GM23338 (cell line): ENCODE measurements around the gene TEX51. TPM values are rescaled to one million over a fixed set of nuclear protein-coding genes. Genes with fewer than 3 reads are reported as not detected.
A peak's percentile ranks its signal among the peaks of the same experiment; 100 is the strongest.

Experiments
- ATAC-seq: fragments of 200-7000 bp; cut with Tn5 transposase; 3 replicates; pipeline ENCODE4 v1.9.1; 2020
- DNase-seq: peaks from one replicate; pipeline ENCODE4 v3.0.0-alpha.2; 2015; ENCODE audit warnings: low spot score
- H2AFZ ChIP-seq: fragments of 200-600 bp; sonication (generic); 2 replicates; pipeline ENCODE4 v1.8.0; 2016; ENCODE audit warnings: antibody characterized with exemption, mild to moderate bottlenecking, moderate library complexity
- H3F3A ChIP-seq: fragments of 200-600 bp; sonication (generic); replicated peaks from 2 replicates; pipeline ENCODE4 v1.8.0; 2017; ENCODE audit warnings: antibody characterized with exemption, mixed run types, low read depth
- H3K27ac ChIP-seq: fragments of 200-600 bp; sonication (generic); 2 replicates; pipeline ENCODE4 v1.6.1; 2016; ENCODE audit warnings: low read depth
- H3K27me3 ChIP-seq: fragments of 200-600 bp; sonication (generic); 2 replicates; pipeline ENCODE4 v1.8.0; 2016; ENCODE audit warnings: mild to moderate bottlenecking, mixed run types, moderate library complexity; ENCODE audit not compliant: insufficient read depth
- H3K36me3 ChIP-seq: fragments of 200-600 bp; sonication (generic); 2 replicates; pipeline ENCODE4 v1.8.0; 2016; ENCODE audit warnings: mild to moderate bottlenecking; ENCODE audit not compliant: insufficient read depth
- H3K4me1 ChIP-seq: fragments of 200-600 bp; sonication (generic); 2 replicates; pipeline ENCODE4 v1.8.0; 2016; ENCODE audit warnings: mild to moderate bottlenecking, moderate library complexity; ENCODE audit not compliant: insufficient read depth
- H3K4me2 ChIP-seq: fragments of 200-600 bp; sonication (generic); 2 replicates; pipeline ENCODE4 v1.7.1; 2017; ENCODE audit warnings: mixed run types
- H3K4me3 ChIP-seq: fragments of 200-600 bp; sonication (generic); 2 replicates; pipeline ENCODE4 v1.6.1; 2016; ENCODE audit warnings: mixed run types
- H3K79me2 ChIP-seq: fragments of 200-600 bp; sonication (generic); replicated peaks from 2 replicates; pipeline ENCODE4 v1.8.0; 2017; ENCODE audit warnings: mild to moderate bottlenecking; ENCODE audit not compliant: insufficient read depth
- H3K9me2 ChIP-seq: fragments of 200-600 bp; sonication (generic); 2 replicates; pipeline ENCODE4 v1.8.0; 2017; ENCODE audit not compliant: insufficient read depth
- H4K20me1 ChIP-seq: fragments of 200-600 bp; sonication (generic); replicated peaks from 2 replicates; pipeline ENCODE4 v1.8.0; 2017; ENCODE audit warnings: mild to moderate bottlenecking; ENCODE audit not compliant: insufficient read depth
- H3K27ac Mint-ChIP-seq: 2 replicates; pipeline ENCODE4 v1.8.0; 2020; ENCODE audit warnings: inconsistent platforms, mild to moderate bottlenecking, moderate library complexity, mixed read lengths
- H3K27me3 Mint-ChIP-seq: 3 replicates; pipeline ENCODE4 v1.8.0; 2022; ENCODE audit warnings: low read depth, mild to moderate bottlenecking, moderate library complexity, mixed read lengths, inconsistent platforms; ENCODE audit not compliant: insufficient read depth, poor library complexity
- H3K36me3 Mint-ChIP-seq: 3 replicates; pipeline ENCODE4 v1.8.0; 2021; ENCODE audit warnings: low read depth, mild to moderate bottlenecking, inconsistent platforms, moderate library complexity, mixed read lengths
- H3K4me1 Mint-ChIP-seq: 3 replicates; pipeline ENCODE4 v1.8.0; 2020; ENCODE audit warnings: mild to moderate bottlenecking, inconsistent platforms, mixed read lengths
- H3K4me3 Mint-ChIP-seq: 3 replicates; pipeline ENCODE4 v1.8.0; 2021; ENCODE audit warnings: moderate library complexity, mild to moderate bottlenecking, inconsistent platforms, mixed read lengths
- H3K9me3 Mint-ChIP-seq: 3 replicates; pipeline ENCODE4 v1.8.0; 2020; ENCODE audit warnings: moderate library complexity, mild to moderate bottlenecking, inconsistent platforms, mixed read lengths
- CREB1 ChIP-seq: fragments of 250-450 bp; sonication (Bioruptor Pico); IDR thresholded peaks from 2 replicates; pipeline ENCODE4 v1.5.0; 2020; ENCODE audit warnings: low read depth, mild to moderate bottlenecking, moderate library complexity
- CTCF ChIP-seq, 2 experiments: fragments of 200-600 bp in 1 of 2; sonication (generic) in 1 of 2; conservative IDR thresholded peaks; 2 replicates each; pipeline versions ENCODE4 v1.5.1 to v1.6.1; 2016 to 2017; ENCODE audit warnings: antibody characterized with exemption in 2 of 2, low read depth in 2 of 2, mild to moderate bottlenecking in 2 of 2, moderate library complexity in 1 of 2
- EZH2 ChIP-seq: fragments of 200-600 bp; sonication (generic); IDR thresholded peaks from one replicate; pipeline ENCODE4 v1.8.0; 2017; ENCODE audit warnings: antibody characterized with exemption, mild to moderate bottlenecking, low read depth; ENCODE audit not compliant: unreplicated experiment
- EZH2phosphoT487 ChIP-seq: fragments of 200-600 bp; sonication (generic); IDR thresholded peaks from one replicate; pipeline ENCODE4 v1.8.1; 2018; ENCODE audit warnings: antibody characterized with exemption; ENCODE audit not compliant: unreplicated experiment
- JUNB ChIP-seq: IDR thresholded peaks from one replicate; pipeline ENCODE4 v1.6.1; 2016; ENCODE audit warnings: antibody characterized with exemption; ENCODE audit not compliant: unreplicated experiment
- POLR2AphosphoS5 ChIP-seq: IDR thresholded peaks from 2 replicates; pipeline ENCODE4 v1.6.1; 2016; ENCODE audit warnings: antibody characterized with exemption, low read depth
- REST ChIP-seq: IDR thresholded peaks from one replicate; pipeline ENCODE4 v1.6.1; 2018; ENCODE audit warnings: antibody characterized with exemption; ENCODE audit not compliant: unreplicated experiment
- ZNF331 ChIP-seq: fragments of 250-450 bp; sonication (Bioruptor Pico); IDR thresholded peaks from 2 replicates; pipeline ENCODE4 v1.5.0; 2020; ENCODE audit warnings: low read depth, mild to moderate bottlenecking, moderate library complexity
- polyA plus RNA-seq: library from polyadenylated mRNA; unstranded; fragments of >200 nt; fragmentation: Nextera tagmentation; extraction: Ambion mirVana; gene quantifications from 2 replicates; pipeline ENCODE4 v1.2.1, GENCODE V29; 2016
- total RNA-seq: library from RNA; depleted of rRNA; stranded (reverse); fragments of >200 nt; shearing (Covaris generic); gene quantifications from 2 replicates; pipeline ENCODE4 v1.2.3, GENCODE V29; 2014
- TF ChIP-seq, protein P1 (sequence below): fragments of 250-450 bp; sonication (Bioruptor Pico); IDR thresholded peaks from 2 replicates; pipeline ENCODE4 v1.5.0; 2020; ENCODE audit warnings: mild to moderate bottlenecking, moderate library complexity

Gene TEX51
- total and polyA plus RNA-seq, 2 experiments from 2014 or later = not detected

- Histone ChIP-seq H3K4me1 (no peaks in the 10 kb centered on the region), H3F3A (no peaks in the 10 kb centered on the region), H3K27ac (no peak overlapping the region), H4K20me1 (no peaks in the 10 kb centered on the region), H3K36me3 (no peaks in the 10 kb centered on the region), H3K79me2 (no peaks in the 10 kb centered on the region), H3K27me3 (no peaks in the 10 kb centered on the region), H3K9me2 (peaks cover 2% of the 10 kb centered on the region; the same call in 1 of the 2 replicates), H3K4me2 (no peak overlapping the region), H2AFZ (0 out of 2 replicates have a peak overlapping the region, but pooled peaks have one; percentile 69), H3K4me3 (no peak overlapping the region)
- TF ChIP-seq CTCF (conservative IDR thresholded peaks at IDR 0.05; ENCODE audit: low read depth in 2 of 2) (0 out of 4 replicates have a peak, but pooled peaks of 1 of the 2 experiments have one; percentile 9), JUNB (no peak)
- ATAC-seq = no peak; the same call in 2 of the 3 replicates
- Mint-ChIP-seq H3K27ac (no peak overlapping the region), H3K27me3 (peaks cover 10% of the 10 kb centered on the region), H3K4me3 (no peak overlapping the region), H3K4me1 (peaks cover 4% of the 10 kb centered on the region; the same call in 2 of the 3 replicates), H3K36me3 (no peaks in the 10 kb centered on the region; the same call in 2 of the 3 replicates), H3K9me3 (no peaks in the 10 kb centered on the region)
- DNase-seq = peak; percentile 13
Observed at GRCh38 chr2:126932966-126933710, 34.4 kb downstream of the TEX51 start.

GRCh38 chr2:126933711-126934091 lies 35.0 kb downstream of the TEX51 start:
- Histone ChIP-seq H3K4me3 (no peak overlapping the region), H3K79me2 (no peaks in the 10 kb centered on the region), H3K4me1 (no peaks in the 10 kb centered on the region), H3F3A (no peaks in the 10 kb centered on the region), H3K27ac (no peak overlapping the region), H2AFZ (no peak overlapping the region), H3K4me2 (no peak overlapping the region), H3K36me3 (no peaks in the 10 kb centered on the region), H3K9me2 (peaks cover 4% of the 10 kb centered on the region; the same call in 1 of the 2 replicates), H4K20me1 (no peaks in the 10 kb centered on the region), H3K27me3 (no peaks in the 10 kb centered on the region)
- ATAC-seq = no peak
- DNase-seq = no peak
- H3K9me3 Mint-ChIP-seq = no peaks in the 10 kb centered on the region
- peaks cover 5% of the 10 kb centered on the region for H3K4me1 Mint-ChIP-seq
- no peak overlapping the region for H3K27ac Mint-ChIP-seq
- peaks cover 15% of the 10 kb centered on the region for H3K27me3 Mint-ChIP-seq
- no peak overlapping the region for H3K4me3 Mint-ChIP-seq
- H3K36me3 Mint-ChIP-seq = no peaks in the 10 kb centered on the region; the same call in 2 of the 3 replicates
- TF ChIP-seq, protein P1, sequence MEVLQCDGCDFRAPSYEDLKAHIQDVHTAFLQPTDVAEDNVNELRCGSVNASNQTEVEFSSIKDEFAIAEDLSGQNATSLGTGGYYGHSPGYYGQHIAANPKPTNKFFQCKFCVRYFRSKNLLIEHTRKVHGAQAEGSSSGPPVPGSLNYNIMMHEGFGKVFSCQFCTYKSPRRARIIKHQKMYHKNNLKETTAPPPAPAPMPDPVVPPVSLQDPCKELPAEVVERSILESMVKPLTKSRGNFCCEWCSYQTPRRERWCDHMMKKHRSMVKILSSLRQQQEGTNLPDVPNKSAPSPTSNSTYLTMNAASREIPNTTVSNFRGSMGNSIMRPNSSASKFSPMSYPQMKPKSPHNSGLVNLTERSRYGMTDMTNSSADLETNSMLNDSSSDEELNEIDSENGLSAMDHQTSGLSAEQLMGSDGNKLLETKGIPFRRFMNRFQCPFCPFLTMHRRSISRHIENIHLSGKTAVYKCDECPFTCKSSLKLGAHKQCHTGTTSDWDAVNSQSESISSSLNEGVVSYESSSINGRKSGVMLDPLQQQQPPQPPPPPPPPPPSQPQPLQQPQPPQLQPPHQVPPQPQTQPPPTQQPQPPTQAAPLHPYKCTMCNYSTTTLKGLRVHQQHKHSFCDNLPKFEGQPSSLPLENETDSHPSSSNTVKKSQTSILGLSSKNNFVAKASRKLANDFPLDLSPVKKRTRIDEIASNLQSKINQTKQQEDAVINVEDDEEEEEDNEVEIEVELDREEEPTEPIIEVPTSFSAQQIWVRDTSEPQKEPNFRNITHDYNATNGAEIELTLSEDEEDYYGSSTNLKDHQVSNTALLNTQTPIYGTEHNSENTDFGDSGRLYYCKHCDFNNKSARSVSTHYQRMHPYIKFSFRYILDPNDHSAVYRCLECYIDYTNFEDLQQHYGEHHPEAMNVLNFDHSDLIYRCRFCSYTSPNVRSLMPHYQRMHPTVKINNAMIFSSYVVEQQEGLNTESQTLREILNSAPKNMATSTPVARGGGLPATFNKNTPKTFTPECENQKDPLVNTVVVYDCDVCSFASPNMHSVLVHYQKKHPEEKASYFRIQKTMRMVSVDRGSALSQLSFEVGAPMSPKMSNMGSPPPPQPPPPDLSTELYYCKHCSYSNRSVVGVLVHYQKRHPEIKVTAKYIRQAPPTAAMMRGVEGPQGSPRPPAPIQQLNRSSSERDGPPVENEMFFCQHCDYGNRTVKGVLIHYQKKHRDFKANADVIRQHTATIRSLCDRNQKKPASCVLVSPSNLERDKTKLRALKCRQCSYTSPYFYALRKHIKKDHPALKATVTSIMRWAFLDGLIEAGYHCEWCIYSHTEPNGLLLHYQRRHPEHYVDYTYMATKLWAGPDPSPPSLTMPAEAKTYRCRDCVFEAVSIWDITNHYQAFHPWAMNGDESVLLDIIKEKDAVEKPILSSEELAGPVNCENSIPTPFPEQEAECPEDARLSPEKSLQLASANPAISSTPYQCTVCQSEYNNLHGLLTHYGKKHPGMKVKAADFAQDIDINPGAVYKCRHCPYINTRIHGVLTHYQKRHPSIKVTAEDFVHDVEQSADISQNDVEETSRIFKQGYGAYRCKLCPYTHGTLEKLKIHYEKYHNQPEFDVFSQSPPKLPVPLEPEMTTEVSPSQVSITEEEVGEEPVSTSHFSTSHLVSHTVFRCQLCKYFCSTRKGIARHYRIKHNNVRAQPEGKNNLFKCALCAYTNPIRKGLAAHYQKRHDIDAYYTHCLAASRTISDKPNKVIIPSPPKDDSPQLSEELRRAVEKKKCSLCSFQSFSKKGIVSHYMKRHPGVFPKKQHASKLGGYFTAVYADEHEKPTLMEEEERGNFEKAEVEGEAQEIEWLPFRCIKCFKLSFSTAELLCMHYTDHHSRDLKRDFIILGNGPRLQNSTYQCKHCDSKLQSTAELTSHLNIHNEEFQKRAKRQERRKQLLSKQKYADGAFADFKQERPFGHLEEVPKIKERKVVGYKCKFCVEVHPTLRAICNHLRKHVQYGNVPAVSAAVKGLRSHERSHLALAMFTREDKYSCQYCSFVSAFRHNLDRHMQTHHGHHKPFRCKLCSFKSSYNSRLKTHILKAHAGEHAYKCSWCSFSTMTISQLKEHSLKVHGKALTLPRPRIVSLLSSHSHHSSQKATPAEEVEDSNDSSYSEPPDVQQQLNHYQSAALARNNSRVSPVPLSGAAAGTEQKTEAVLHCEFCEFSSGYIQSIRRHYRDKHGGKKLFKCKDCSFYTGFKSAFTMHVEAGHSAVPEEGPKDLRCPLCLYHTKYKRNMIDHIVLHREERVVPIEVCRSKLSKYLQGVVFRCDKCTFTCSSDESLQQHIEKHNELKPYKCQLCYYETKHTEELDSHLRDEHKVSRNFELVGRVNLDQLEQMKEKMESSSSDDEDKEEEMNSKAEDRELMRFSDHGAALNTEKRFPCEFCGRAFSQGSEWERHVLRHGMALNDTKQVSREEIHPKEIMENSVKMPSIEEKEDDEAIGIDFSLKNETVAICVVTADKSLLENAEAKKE (CRISPR knock-in tag) = no peak
- TF ChIP-seq CREB1 (CRISPR knock-in tag) (no peak), REST (no peak), EZH2phosphoT487 (no peak), POLR2AphosphoS5 (no peak), EZH2 (no peak), ZNF331 (CRISPR knock-in tag) (no peak)
